H1 (cell line): ENCODE results near the gene PIGS. TPM values are rescaled to one million over a fixed set of nuclear protein-coding genes. Genes with fewer than 3 reads are reported as not detected.

Experiments used
- CTCF ChIA-PET: fragments of 300-600 bp; sonication (Branson Sonifier 250); formaldehyde crosslinking; loops from one replicate; lab custom pipeline; 2021; ENCODE audit not compliant: partially characterized antibody; lab: Charles Lee
- POLR2A ChIA-PET: fragments of 300-600 bp; sonication (Branson Sonifier 250); formaldehyde crosslinking; loops from one replicate; lab custom pipeline; 2021; ENCODE audit warnings: inconsistent platforms; ENCODE audit not compliant: partially characterized antibody; lab: Charles Lee
- DNase-seq, 2 experiments: peaks; one replicate each; pipeline versions ENCODE4 v3.0.0 to v3.0.0-alpha.2; 2010 to 2022; ENCODE audit warnings: low spot score in 2 of 2, low read depth in 1 of 2, mixed read lengths in 1 of 2
- FAIRE-seq: peaks from 2 replicates; lab custom pipeline; 2011; peaks lifted over from hg19 to GRCh38; lab: Jason Lieb, UNC
- H2AFZ ChIP-seq: 2 replicates; pipeline ENCODE4 v1.8.1; 2012; ENCODE audit warnings: low read length, inconsistent platforms
- H2AK5ac ChIP-seq: 2 replicates; pipeline ENCODE4 v1.6.1; 2013; ENCODE audit warnings: low read depth, low read length
- H2BK120ac ChIP-seq: replicated peaks from 2 replicates; pipeline ENCODE3; 2013; ENCODE audit warnings: low read depth, low read length, inconsistent platforms
- H2BK12ac ChIP-seq: 2 replicates; pipeline ENCODE4 v1.6.1; 2013; ENCODE audit warnings: low read depth, low read length
- H2BK15ac ChIP-seq: 2 replicates; pipeline ENCODE4 v1.6.1; 2013; ENCODE audit warnings: low read length
- H2BK20ac ChIP-seq: 2 replicates; pipeline ENCODE4 v1.6.1; 2013; ENCODE audit warnings: low read length
- H2BK5ac ChIP-seq: 2 replicates; pipeline ENCODE4 v1.6.1; 2013; ENCODE audit warnings: low read depth, low read length
- H3K14ac ChIP-seq: 2 replicates; pipeline ENCODE4 v1.6.1; 2013; ENCODE audit warnings: inconsistent platforms; ENCODE audit not compliant: insufficient read length
- H3K18ac ChIP-seq: 2 replicates; pipeline ENCODE4 v1.6.1; 2013; ENCODE audit warnings: low read length; ENCODE audit errors: extremely low read depth
- H3K23ac ChIP-seq: 2 replicates; pipeline ENCODE4 v1.6.1; 2013; ENCODE audit warnings: inconsistent platforms; ENCODE audit not compliant: insufficient read length
- H3K23me2 ChIP-seq: 2 replicates; pipeline ENCODE4 v1.6.1; 2013; ENCODE audit warnings: low read depth, low read length
- H3K27ac ChIP-seq: 2 replicates; pipeline ENCODE4 v1.6.1; 2011; ENCODE audit warnings: low read depth, low read length, inconsistent platforms
- H3K27me3 ChIP-seq, 4 experiments: replicated peaks in 1 of 4; 1 replicate in 1 of 4; 2 replicates in 3 of 4; pipeline versions ENCODE4 v1.6.1 to v1.8.1; 2011 to 2013; ENCODE audit warnings: low read length in 3 of 4, mild to moderate bottlenecking in 3 of 4, inconsistent platforms in 2 of 4, mixed read lengths in 2 of 4, moderate library complexity in 1 of 4; ENCODE audit not compliant: control insufficient read depth in 3 of 4, insufficient read depth in 3 of 4; ENCODE audit errors: extremely low read depth in 1 of 4
- H3K36me3 ChIP-seq, 4 experiments: 2 replicates each; pipeline versions ENCODE4 v1.6.1 to v1.8.1; 2011 to 2013; ENCODE audit warnings: mild to moderate bottlenecking in 4 of 4, low read length in 3 of 4, moderate library complexity in 2 of 4, control low read depth in 1 of 4, inconsistent platforms in 1 of 4; ENCODE audit not compliant: insufficient read depth in 4 of 4, control insufficient read depth in 2 of 4
- H3K4ac ChIP-seq: replicated peaks from 2 replicates; pipeline ENCODE3; 2013; ENCODE audit warnings: low read length, low read depth, mixed read lengths, inconsistent platforms; ENCODE audit not compliant: insufficient read length
- H3K4me1 ChIP-seq, 4 experiments: replicated peaks in 1 of 4; 1 replicate in 1 of 4; 2 replicates in 3 of 4; pipeline versions ENCODE4 v1.6.1 to v1.8.1; 2011 to 2013; ENCODE audit warnings: low read length in 3 of 4, inconsistent platforms in 2 of 4, mixed read lengths in 1 of 4; ENCODE audit not compliant: insufficient read depth in 4 of 4, control insufficient read depth in 3 of 4
- H3K4me2 ChIP-seq, 2 experiments: 2 replicates each; pipeline versions ENCODE4 v1.6.1 to v1.8.1; 2011 to 2013; ENCODE audit warnings: low read depth in 2 of 2, low read length in 2 of 2, control low read depth in 1 of 2, inconsistent platforms in 1 of 2, mild to moderate bottlenecking in 1 of 2; ENCODE audit not compliant: insufficient read depth in 1 of 2
- H3K4me3 ChIP-seq, 4 experiments: fragments of 200-600, 300-600 bp in 1 of 4; sonication (generic), shearing (Covaris generic), sonication (Bioruptor Twin) in 1 of 4; 2 replicates each; pipeline versions ENCODE4 v1.5.1 to v1.8.1; 2011 to 2016; ENCODE audit warnings: low read length in 4 of 4, low read depth in 3 of 4, control low read depth in 2 of 4, inconsistent platforms in 2 of 4, mild to moderate bottlenecking in 2 of 4, mixed read lengths in 1 of 4, moderate library complexity in 1 of 4; ENCODE audit not compliant: insufficient read depth in 2 of 4; ENCODE audit errors: extremely low read depth in 1 of 4
- H3K56ac ChIP-seq: replicated peaks from 2 replicates; pipeline ENCODE3; 2013; ENCODE audit warnings: low read depth, mild to moderate bottlenecking, mixed read lengths, low read length, inconsistent platforms; ENCODE audit not compliant: insufficient read length
- H3K79me1 ChIP-seq: 2 replicates; pipeline ENCODE4 v1.6.1; 2013; ENCODE audit warnings: low read depth, low read length, control low read depth
- H3K79me2 ChIP-seq, 2 experiments: 2 replicates each; pipeline versions ENCODE4 v1.6.1 to v1.8.1; 2012 to 2013; ENCODE audit warnings: low read length in 2 of 2, mild to moderate bottlenecking in 2 of 2, inconsistent platforms in 1 of 2; ENCODE audit not compliant: insufficient read depth in 2 of 2, control insufficient read depth in 1 of 2
- H3K9ac ChIP-seq, 4 experiments: replicated peaks in 1 of 4; 1 replicate in 1 of 4; 2 replicates in 3 of 4; pipeline versions ENCODE4 v1.6.1 to v1.8.1; 2011 to 2013; ENCODE audit warnings: low read depth in 3 of 4, low read length in 3 of 4, control low read depth in 2 of 4, mild to moderate bottlenecking in 2 of 4, moderate library complexity in 2 of 4, inconsistent platforms in 1 of 4; ENCODE audit errors: extremely low read depth in 1 of 4
- H3K9me3 ChIP-seq, 2 experiments: 2 replicates each; pipeline versions ENCODE4 v1.6.1 to v1.8.1; 2012 to 2013; ENCODE audit warnings: mild to moderate bottlenecking in 2 of 2, moderate library complexity in 2 of 2, control low read depth in 1 of 2, inconsistent platforms in 1 of 2, low read depth in 1 of 2, low read length in 1 of 2, mixed read lengths in 1 of 2; ENCODE audit not compliant: insufficient read depth in 2 of 2
- H4K20me1 ChIP-seq, 2 experiments: replicated peaks in 1 of 2; 2 replicates each; pipeline versions ENCODE3 to v1.8.1; 2011 to 2013; ENCODE audit warnings: inconsistent platforms in 2 of 2, low read length in 2 of 2, mild to moderate bottlenecking in 1 of 2; ENCODE audit not compliant: insufficient read depth in 2 of 2, control insufficient read depth in 1 of 2
- H4K5ac ChIP-seq: 2 replicates; pipeline ENCODE4 v1.6.1; 2013; ENCODE audit warnings: low read length, low read depth, mixed read lengths, inconsistent platforms; ENCODE audit not compliant: insufficient read length
- H4K8ac ChIP-seq: 2 replicates; pipeline ENCODE4 v1.8.0; 2013; ENCODE audit warnings: mild to moderate bottlenecking, moderate library complexity, low read length, inconsistent platforms; ENCODE audit not compliant: insufficient read depth; ENCODE audit errors: extremely low read depth
- H4K91ac ChIP-seq: replicated peaks from 2 replicates; pipeline ENCODE3; 2013; ENCODE audit warnings: low read length, mixed read lengths, inconsistent platforms; ENCODE audit not compliant: insufficient read length
- BACH1 ChIP-seq: IDR thresholded peaks from 2 replicates; pipeline ENCODE4 v1.6.1; 2012; ENCODE audit warnings: low read length, improper control_type of control experiment
- CBX5 ChIP-seq: fragments of 300-800, 300-1000 bp; sonication (generic); IDR thresholded peaks from 2 replicates; pipeline ENCODE4 v1.7.1; 2016; ENCODE audit warnings: antibody characterized with exemption, low read length, low read depth
- CBX8 ChIP-seq: fragments of 300-800, 300-1000 bp; sonication (generic); IDR thresholded peaks from 2 replicates; pipeline ENCODE4 v1.7.1; 2016; ENCODE audit warnings: low read depth, low read length, borderline replicate concordance
- CEBPB ChIP-seq: IDR thresholded peaks from 2 replicates; pipeline ENCODE4 v1.6.1; 2012; ENCODE audit warnings: low read depth, low read length
- CTBP2 ChIP-seq: IDR thresholded peaks from 2 replicates; pipeline ENCODE4 v1.7.0; 2011; ENCODE audit warnings: borderline replicate concordance, mild to moderate bottlenecking, moderate library complexity, mixed read lengths, low read length; ENCODE audit not compliant: insufficient read depth, insufficient read length
- HDAC2 ChIP-seq, 2 experiments: fragments of 300-600 bp in 1 of 2; sonication (generic) in 1 of 2; IDR thresholded peaks; 2 replicates each; pipeline ENCODE4 v1.6.1; 2011 to 2012; ENCODE audit warnings: low read depth in 2 of 2, low read length in 2 of 2, mild to moderate bottlenecking in 2 of 2, moderate library complexity in 2 of 2, borderline replicate concordance in 1 of 2, inconsistent platforms in 1 of 2
- JUND ChIP-seq: IDR thresholded peaks from 2 replicates; pipeline ENCODE4 v1.6.1; 2011; ENCODE audit warnings: mild to moderate bottlenecking, improper control_type of control experiment, low read length
- KDM1A ChIP-seq: fragments of 200-600, 300-600 bp; sonication (generic); IDR thresholded peaks from 2 replicates; pipeline ENCODE4 v1.7.1; 2016; ENCODE audit warnings: mild to moderate bottlenecking, low read length, borderline replicate concordance
- RFX5 ChIP-seq: IDR thresholded peaks from 2 replicates; pipeline ENCODE4 v1.6.1; 2011; ENCODE audit warnings: low read depth, low read length, improper control_type of control experiment, borderline replicate concordance
- SAP30 ChIP-seq: fragments of 300-600 bp; sonication (generic); IDR thresholded peaks from 2 replicates; pipeline ENCODE4 v1.7.1; 2012; ENCODE audit warnings: low read length, moderate library complexity, mild to moderate bottlenecking, inconsistent platforms; ENCODE audit not compliant: insufficient read depth, insufficient replicate concordance
- SIX5 ChIP-seq: IDR thresholded peaks from 2 replicates; pipeline ENCODE4 v1.6.1; 2011; ENCODE audit warnings: mild to moderate bottlenecking, low read depth, low read length
- SP4 ChIP-seq: IDR thresholded peaks from 2 replicates; pipeline ENCODE4 v1.6.1; 2012; ENCODE audit warnings: low read length, inconsistent platforms
- TAF7 ChIP-seq: optimal IDR thresholded peaks from 2 replicates; pipeline ENCODE3; 2011; ENCODE audit warnings: low read depth, mild to moderate bottlenecking, inconsistent platforms, low read length, moderate library complexity, borderline replicate concordance
- WGBS, 2 experiments: shearing (Covaris generic) in 1 of 2; methylation state at CpG; one replicate each; pipeline versions ENCODE4 v1.1.6 to v1.1.7; 2013 to 2015; ENCODE audit warnings: low lambda C conversion rate in 2 of 2, mixed read lengths in 2 of 2, inconsistent platforms in 1 of 2, low coverage in 1 of 2, missing lambda C conversion rate in 1 of 2; ENCODE audit not compliant: insufficient replicate concordance in 2 of 2, insufficient coverage in 1 of 2, insufficient read length in 1 of 2; ENCODE audit errors: extremely low coverage in 1 of 2, missing lambda C conversion rate in 1 of 2; 5-methylcytosine and 5-hydroxymethylcytosine counted together
- polyA plus RNA-seq, 7 experiments: library from polyadenylated mRNA; depleted of rRNA in 3 of 7; stranded (reverse) in 5 of 7; unstranded in 2 of 7; fragments of >200 nt in 5 of 7; fragments of 200-250 nt in 2 of 7; gene quantifications; 1 replicate in 5 of 7; 2 replicates in 1 of 7; 4 replicates in 1 of 7; pipeline versions ENCODE4 v1.2.1 to v1.2.3, GENCODE V29; 2011 to 2013; ENCODE audit warnings: missing spikeins in 2 of 7, mixed read lengths in 2 of 7
- total RNA-seq: library from RNA; stranded (reverse); fragmentation: NEBNext Ultra II Directional; extraction: Animal tissue kit (Norgen Biotek cat#: 25700); gene quantifications from 2 replicates; pipeline ENCODE4 v1.2.1, GENCODE V29; 2021

The PIGS gene
- total and polyA plus RNA-seq, 2 of the 8 experiments (the other 6 are each of a cell fraction or from before 2014, with no cell fraction given), result 44.3 to 50.6 TPM

GRCh38 chr17:28536532-28537218 lies 34.6 kb downstream of the PIGS start:
- Histone ChIP-seq H2BK5ac (no peak overlapping the region), H3K4ac (no peak overlapping the region), H3K4me2 (no peak overlapping the region), H4K20me1 (no peaks in the 10 kb centered on the region), H3K36me3 (no peaks in the 10 kb centered on the region), H2BK12ac (no peak overlapping the region), H2BK15ac (no peak overlapping the region), H4K91ac (no peak overlapping the region), H3K79me1 (no peaks in the 10 kb centered on the region), H2AFZ (no peak overlapping the region), H3K27me3 (no peaks in the 10 kb centered on the region), H3K23ac (no peak overlapping the region), H3K23me2 (no peaks in the 10 kb centered on the region), H3K56ac (no peak overlapping the region), H3K14ac (no peak overlapping the region), H4K8ac (no peak overlapping the region), H3K4me3 (no peak overlapping the region), H3K9me3 (no peaks in the 10 kb centered on the region), H3K27ac (no peak overlapping the region), H2AK5ac (no peak overlapping the region), H3K9ac (no peak overlapping the region), H3K79me2 (no peaks in the 10 kb centered on the region), H2BK120ac (no peak overlapping the region), H3K4me1 (peaks cover 0 to 5% (median 0%) of the 10 kb centered on the region in 4 experiments; a peak in 2 of 7 replicates), H2BK20ac (no peak overlapping the region), H3K18ac (no peak overlapping the region), H4K5ac (no peak overlapping the region)
- WGBS, 2 experiments, result 82% methylated on average over 9 of the region's 9 CpGs; no CpG with 5 or more reads in 1 of the 2 experiments
- ChIA-PET CTCF (interaction anchor here (0.6 to 18.4 kb wide), 15 partner anchors 10 to 121 kb away, joined by 3 to 547 read pairs (median 4); partner anchors contain the start of gene FOXN1), POLR2A (interaction anchor here (1.4 kb wide), 1 partner anchor 29 kb away, joined by 4 read pairs; no protein-coding TSS in a partner anchor)
- FAIRE-seq (no peak), DNase-seq (no peak)
- TF ChIP-seq KDM1A (no peak), SP4 (no peak), CBX5 (no peak), SAP30 (no peak), CTBP2 (no peak), JUND (no peak), BACH1 (no peak), CEBPB (no peak), TAF7 (no peak), HDAC2 (IDR thresholded peaks at IDR 0.05; ENCODE audit: borderline replicate concordance in 1 of 2, low read depth in 2 of 2, low read length in 2 of 2) (no peak), SIX5 (no peak), CBX8 (no peak), RFX5 (no peak)
